Spleen (tissue), 7 donors: Measurements from ENCODE around the gene CD164.

Experiments used
- POLR2A ChIP-seq, 3 donors: fragments of 450-650 bp; IDR thresholded peaks; one replicate each; pipeline ENCODE4 v1.5.1; 2017; ENCODE audit warnings: antibody characterized with exemption in 3 of 3, mild to moderate bottlenecking in 1 of 3
- POLR2AphosphoS5 ChIP-seq, 3 donors: sonication (generic); formaldehyde crosslinking; IDR thresholded peaks; one replicate each; pipeline ENCODE4 v1.5.1; 2017; ENCODE audit warnings: antibody characterized with exemption in 3 of 3
- TF ChIP-seq, protein P1 (sequence below), 11 experiments: fragments of 200-600 bp in 7 of 11; fragments of 450-650 bp in 4 of 11; sonication (generic) in 4 of 11; IDR thresholded peaks in 8 of 11; conservative IDR thresholded peaks in 3 of 11; 1 replicate in 7 of 11; 2 replicates in 4 of 11; pipeline versions ENCODE4 v1.4.0 to v1.8.0; 2016 to 2021; ENCODE audit warnings: antibody characterized with exemption in 11 of 11, inconsistent platforms in 4 of 11, mild to moderate bottlenecking in 1 of 11
- donor health status: DM: no; HTN: no; CAD: no; lungs with moderate emphysema.
- donor health status: DM: no; HTN: no; CAD: no.
- donor health status: DM: no; HTN: no; CAD: no.

DNA sequence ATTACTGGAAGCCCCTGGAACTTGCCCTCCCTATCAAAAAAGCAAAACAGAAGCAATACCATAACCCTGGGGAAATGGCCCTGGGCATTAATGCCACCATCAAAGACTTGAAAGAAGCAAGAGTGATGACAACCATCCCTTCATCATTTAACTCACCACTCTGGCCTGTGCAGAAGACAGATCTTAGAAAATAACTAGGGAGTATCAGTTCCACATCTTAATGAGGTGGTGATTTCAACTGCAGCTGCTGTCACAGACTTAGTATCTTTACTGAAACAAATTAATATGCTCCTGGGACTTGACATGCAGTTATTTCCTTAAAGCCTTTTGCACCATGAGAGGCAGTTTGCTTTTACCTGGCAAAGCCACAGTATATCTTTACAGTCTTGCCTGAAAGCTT is 24.1 kb downstream of the CD164 start:
- TF ChIP-seq, protein P1, sequence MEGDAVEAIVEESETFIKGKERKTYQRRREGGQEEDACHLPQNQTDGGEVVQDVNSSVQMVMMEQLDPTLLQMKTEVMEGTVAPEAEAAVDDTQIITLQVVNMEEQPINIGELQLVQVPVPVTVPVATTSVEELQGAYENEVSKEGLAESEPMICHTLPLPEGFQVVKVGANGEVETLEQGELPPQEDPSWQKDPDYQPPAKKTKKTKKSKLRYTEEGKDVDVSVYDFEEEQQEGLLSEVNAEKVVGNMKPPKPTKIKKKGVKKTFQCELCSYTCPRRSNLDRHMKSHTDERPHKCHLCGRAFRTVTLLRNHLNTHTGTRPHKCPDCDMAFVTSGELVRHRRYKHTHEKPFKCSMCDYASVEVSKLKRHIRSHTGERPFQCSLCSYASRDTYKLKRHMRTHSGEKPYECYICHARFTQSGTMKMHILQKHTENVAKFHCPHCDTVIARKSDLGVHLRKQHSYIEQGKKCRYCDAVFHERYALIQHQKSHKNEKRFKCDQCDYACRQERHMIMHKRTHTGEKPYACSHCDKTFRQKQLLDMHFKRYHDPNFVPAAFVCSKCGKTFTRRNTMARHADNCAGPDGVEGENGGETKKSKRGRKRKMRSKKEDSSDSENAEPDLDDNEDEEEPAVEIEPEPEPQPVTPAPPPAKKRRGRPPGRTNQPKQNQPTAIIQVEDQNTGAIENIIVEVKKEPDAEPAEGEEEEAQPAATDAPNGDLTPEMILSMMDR (IDR thresholded peaks at IDR 0.05 in 8 of 11, conservative IDR thresholded peaks at IDR 0.05 in 3 of 11): no peak
- no peak for TF ChIP-seq POLR2A (IDR thresholded peaks at IDR 0.05)
- TF ChIP-seq POLR2AphosphoS5 (IDR thresholded peaks at IDR 0.05): no peak
